H1 (cell line): ENCODE results near the gene EVC2. TPM values are rescaled to one million over a fixed set of nuclear protein-coding genes. Genes with fewer than 3 reads are reported as not detected.

Experiments used
- CBX5 ChIP-seq: fragments of 300-800, 300-1000 bp; sonication (generic); IDR thresholded peaks from 2 replicates; pipeline ENCODE4 v1.7.1; 2016; ENCODE audit warnings: antibody characterized with exemption, low read length, low read depth
- HDAC2 ChIP-seq, 2 experiments: fragments of 300-600 bp in 1 of 2; sonication (generic) in 1 of 2; IDR thresholded peaks; 2 replicates each; pipeline ENCODE4 v1.6.1; 2011 to 2012; ENCODE audit warnings: low read depth in 2 of 2, low read length in 2 of 2, mild to moderate bottlenecking in 2 of 2, moderate library complexity in 2 of 2, borderline replicate concordance in 1 of 2, inconsistent platforms in 1 of 2
- JUN ChIP-seq: IDR thresholded peaks from 2 replicates; pipeline ENCODE4 v1.6.1; 2011; ENCODE audit warnings: low read depth, mild to moderate bottlenecking, improper control_type of control experiment, low read length
- MAFK ChIP-seq: IDR thresholded peaks from 2 replicates; pipeline ENCODE4 v1.6.1; 2012; ENCODE audit warnings: low read depth, mild to moderate bottlenecking, improper control_type of control experiment, low read length
- polyA plus RNA-seq, 7 experiments: library from polyadenylated mRNA; depleted of rRNA in 3 of 7; stranded (reverse) in 5 of 7; unstranded in 2 of 7; fragments of >200 nt in 5 of 7; fragments of 200-250 nt in 2 of 7; gene quantifications; 1 replicate in 5 of 7; 2 replicates in 1 of 7; 4 replicates in 1 of 7; pipeline versions ENCODE4 v1.2.1 to v1.2.3, GENCODE V29; 2011 to 2013; ENCODE audit warnings: missing spikeins in 2 of 7, mixed read lengths in 2 of 7
- total RNA-seq: library from RNA; stranded (reverse); fragmentation: NEBNext Ultra II Directional; extraction: Animal tissue kit (Norgen Biotek cat#: 25700); gene quantifications from 2 replicates; pipeline ENCODE4 v1.2.1, GENCODE V29; 2021

The EVC2 gene
- total and polyA plus RNA-seq, 2 of the 8 experiments (the other 6 are each of a cell fraction or from before 2014, with no cell fraction given), result 0.73 to 5.9 TPM

GRCh38 chr4:5541169-5541568 lies 167.2 kb downstream of the EVC2 start (continued):
- TF ChIP-seq CBX5 (no peak), JUN (no peak), HDAC2 (IDR thresholded peaks at IDR 0.05; ENCODE audit: borderline replicate concordance in 1 of 2, low read depth in 2 of 2, low read length in 2 of 2) (no peak), MAFK (no peak)
